Measurements from ENCODE around the gene CD96. TPM values are rescaled to one million over a fixed set of nuclear protein-coding genes. Genes with fewer than 3 reads are reported as not detected.
"Not testable (repeated sequence)": the region's sequence is repeated elsewhere in the genome, so short reads cannot be mapped to it uniquely, and the experiment has no call there.

CD96 gene
- total RNA-seq, 1 experiment from 2014 or later, result 0.59 TPM

GRCh38 chr3:111619833-111620232 is 77.8 kb downstream of the CD96 start:
- POLR2A ChIA-PET, result no interaction called here
- no peak overlapping the region for H3K4me3 Mint-ChIP-seq (ENCODE audit: unreplicated experiment)
- no peaks in the 10 kb centered on the region for H3K36me3 Mint-ChIP-seq (ENCODE audit: insufficient read depth, unreplicated experiment)
- no peaks in the 10 kb centered on the region; the same call in none of the 2 replicates for H3K9me3 ChIP-seq
- H3K4me1 Mint-ChIP-seq (ENCODE audit: low read depth, unreplicated experiment), result no peaks in the 10 kb centered on the region
- DNase-seq, result no peak
- no peaks in the 10 kb centered on the region for H3K36me3 ChIP-seq (ENCODE audit: control insufficient read depth, insufficient read depth, low read length)
- H3K27me3 Mint-ChIP-seq (ENCODE audit: insufficient read depth, unreplicated experiment), result peaks cover 6% of the 10 kb centered on the region
- no peak overlapping the region for H3K4me3 ChIP-seq (ENCODE audit: low read depth, low read length)
- no peaks in the 10 kb centered on the region for H3K9me3 Mint-ChIP-seq (ENCODE audit: unreplicated experiment)
- no TSS peak for BruUV-seq (replicated peaks)
- no peaks in the 10 kb centered on the region for H3K27me3 ChIP-seq (replicated peaks; ENCODE audit: control insufficient read depth, insufficient read depth, low read length)
- H3K4me1 ChIP-seq, result no peaks in the 10 kb centered on the region
- no peak for TF ChIP-seq CTCF (IDR thresholded peaks at IDR 0.05; ENCODE audit: insufficient read depth in 1 of 2, low read depth in 1 of 2, low read length in 1 of 2, severe bottlenecking in 1 of 2, unreplicated experiment in 1 of 2)
- H3K27ac Mint-ChIP-seq (ENCODE audit: unreplicated experiment), result no peak overlapping the region
- intact Hi-C loops (cut with micrococcal nuclease; ENCODE audit: unreplicated experiment), result no loop called here
- CTCF ChIA-PET, result no interaction called here

- no peaks in the 10 kb centered on the region for H3K4me1 Mint-ChIP-seq (ENCODE audit: low read depth, unreplicated experiment)
- ChIA-PET CTCF (no interaction called here), POLR2A (no interaction called here)
- H3K36me3 Mint-ChIP-seq (ENCODE audit: insufficient read depth, unreplicated experiment), result no peaks in the 10 kb centered on the region
- Histone ChIP-seq H3K4me1 (no peaks in the 10 kb centered on the region), H3K36me3 (ENCODE audit: control insufficient read depth, insufficient read depth, low read length) (no peaks in the 10 kb centered on the region), H3K9me3 (no peaks in the 10 kb centered on the region; the same call in none of the 2 replicates), H3K4me3 (ENCODE audit: low read depth, low read length) (no peak overlapping the region), H3K27me3 (replicated peaks; ENCODE audit: control insufficient read depth, insufficient read depth, low read length) (no peaks in the 10 kb centered on the region)
- no peak overlapping the region for H3K27ac Mint-ChIP-seq (ENCODE audit: unreplicated experiment)
- TF ChIP-seq CTCF (IDR thresholded peaks at IDR 0.05; ENCODE audit: insufficient read depth in 1 of 2, low read depth in 1 of 2, low read length in 1 of 2, severe bottlenecking in 1 of 2, unreplicated experiment in 1 of 2), result peak; percentile 56 to 60
- intact Hi-C loops (cut with micrococcal nuclease; ENCODE audit: unreplicated experiment), result loop anchor here (1.0 kb wide), 1 partner anchor 44 kb away; no protein-coding TSS in a partner anchor
- no TSS peak for BruUV-seq (replicated peaks)
- DNase-seq, result peak; percentile 60 to 63
- H3K27me3 Mint-ChIP-seq (ENCODE audit: insufficient read depth, unreplicated experiment), result peaks cover 6% of the 10 kb centered on the region
- no peaks in the 10 kb centered on the region for H3K9me3 Mint-ChIP-seq (ENCODE audit: unreplicated experiment)
- no peak overlapping the region for H3K4me3 Mint-ChIP-seq (ENCODE audit: unreplicated experiment)
These were observed 79.5 kb downstream of the CD96 start for GRCh38 chr3:111621535-111621934.

GRCh38 chr3:111627092-111627491 is 85.1 kb downstream of the CD96 start:
- Mint-ChIP-seq H3K27ac (ENCODE audit: unreplicated experiment) (no peak overlapping the region), H3K4me1 (ENCODE audit: low read depth, unreplicated experiment) (no peaks in the 10 kb centered on the region), H3K27me3 (ENCODE audit: insufficient read depth, unreplicated experiment) (peaks cover 14% of the 10 kb centered on the region), H3K9me3 (ENCODE audit: unreplicated experiment) (peaks cover 21% of the 10 kb centered on the region), H3K36me3 (ENCODE audit: insufficient read depth, unreplicated experiment) (no peaks in the 10 kb centered on the region), H3K4me3 (ENCODE audit: unreplicated experiment) (no peak overlapping the region)
- TF ChIP-seq CTCF (IDR thresholded peaks at IDR 0.05; ENCODE audit: insufficient read depth in 1 of 2, low read depth in 1 of 2, low read length in 1 of 2, severe bottlenecking in 1 of 2, unreplicated experiment in 1 of 2), result no peak
- no peaks in the 10 kb centered on the region; the same call in 1 of the 2 replicates for H3K9me3 ChIP-seq
- CTCF ChIA-PET, result no interaction called here
- BruUV-seq (replicated peaks), result no TSS peak
- DNase-seq, result no peak
- no peak overlapping the region for H3K4me3 ChIP-seq (ENCODE audit: low read depth, low read length)
- no peaks in the 10 kb centered on the region for H3K36me3 ChIP-seq (ENCODE audit: control insufficient read depth, insufficient read depth, low read length)
- intact Hi-C loops (cut with micrococcal nuclease; ENCODE audit: unreplicated experiment), result no loop called here
- POLR2A ChIA-PET, result no interaction called here
- no peaks in the 10 kb centered on the region for H3K4me1 ChIP-seq
- no peaks in the 10 kb centered on the region for H3K27me3 ChIP-seq (replicated peaks; ENCODE audit: control insufficient read depth, insufficient read depth, low read length)

GRCh38 chr3:111629018-111629417 is 87.0 kb downstream of the CD96 start:
- H3K36me3 Mint-ChIP-seq (ENCODE audit: insufficient read depth, unreplicated experiment); DNase-seq; H3K36me3 ChIP-seq (ENCODE audit: control insufficient read depth, insufficient read depth, low read length); H3K4me1 ChIP-seq; H3K9me3 ChIP-seq; H3K4me3 ChIP-seq (ENCODE audit: low read depth, low read length); H3K27ac Mint-ChIP-seq (ENCODE audit: unreplicated experiment); H3K4me1 Mint-ChIP-seq (ENCODE audit: low read depth, unreplicated experiment); H3K4me3 Mint-ChIP-seq (ENCODE audit: unreplicated experiment); H3K27me3 ChIP-seq (replicated peaks; ENCODE audit: control insufficient read depth, insufficient read depth, low read length); CTCF ChIA-PET; POLR2A ChIA-PET; intact Hi-C loops (cut with micrococcal nuclease; ENCODE audit: unreplicated experiment); BruUV-seq (replicated peaks): not testable (repeated sequence)
- Mint-ChIP-seq H3K9me3 (ENCODE audit: unreplicated experiment) (peaks cover 21% of the 10 kb centered on the region), H3K27me3 (ENCODE audit: insufficient read depth, unreplicated experiment) (peaks cover 14% of the 10 kb centered on the region)

GRCh38 chr3:111630638-111631037 is 88.6 kb downstream of the CD96 start:
- not testable (repeated sequence) for BruUV-seq (replicated peaks); H3K4me1 Mint-ChIP-seq (ENCODE audit: low read depth, unreplicated experiment)

More at GRCh38 chr3:111630638-111631037, 88.6 kb downstream of the CD96 start:
- DNase-seq; intact Hi-C loops (cut with micrococcal nuclease; ENCODE audit: unreplicated experiment); H3K4me3 ChIP-seq (ENCODE audit: low read depth, low read length); H3K4me3 Mint-ChIP-seq (ENCODE audit: unreplicated experiment); H3K4me1 ChIP-seq; H3K27me3 ChIP-seq (replicated peaks; ENCODE audit: control insufficient read depth, insufficient read depth, low read length); H3K36me3 Mint-ChIP-seq (ENCODE audit: insufficient read depth, unreplicated experiment); CTCF ChIA-PET; H3K36me3 ChIP-seq (ENCODE audit: control insufficient read depth, insufficient read depth, low read length); H3K27me3 Mint-ChIP-seq (ENCODE audit: insufficient read depth, unreplicated experiment); POLR2A ChIA-PET; H3K9me3 ChIP-seq; H3K27ac Mint-ChIP-seq (ENCODE audit: unreplicated experiment): not testable (repeated sequence)
- H3K9me3 Mint-ChIP-seq (ENCODE audit: unreplicated experiment), result peaks cover 21% of the 10 kb centered on the region
